Measurements from ENCODE around the gene PLEKHG4. TPM values are rescaled to one million over a fixed set of nuclear protein-coding genes. Genes with fewer than 3 reads are reported as not detected.

The PLEKHG4 gene
- polyA plus RNA-seq, 1 of the 3 experiments (the other 2 are of a cell fraction), result 65.5 TPM

GRCh38 chr16:67249178-67250044 is 29.9 kb upstream of the PLEKHG4 start:
- WGBS (ENCODE audit: low lambda C conversion rate), result 58% methylated on average over 12 of the region's 22 CpGs
- H2AFZ ChIP-seq (ENCODE audit: low read depth), result peak overlapping the region; percentile 85
- POLR2A ChIA-PET, result interaction anchor here (0.7 to 4.0 kb wide), 4 partner anchors 11 to 77 kb away, joined by 4 to 14 read pairs (median 4); partner anchors contain the start of genes KCTD19, LRRC36 and TMEM208

More at GRCh38 chr16:67249178-67250044, 29.9 kb upstream of the PLEKHG4 start:
- Histone ChIP-seq H4K20me1 (ENCODE audit: insufficient read depth) (no peaks in the 10 kb centered on the region), H3K4me1 (ENCODE audit: control insufficient read depth in 1 of 2, insufficient read depth in 2 of 2, low read depth in 1 of 2, low read length in 1 of 2) (peaks cover 29 to 39% of the 10 kb centered on the region in 2 experiments), H3K9me2 (no peaks in the 10 kb centered on the region), H3K4me3 (ENCODE audit: low read depth in 2 of 2, low read length in 1 of 2) (peak overlapping the region; percentile 92 to 95), H3K9ac (peak overlapping the region; percentile 88; the same call in 1 of the 2 replicates), H3K4me2 (peak overlapping the region; percentile 98), H3K27ac (ENCODE audit: low read depth in 2 of 2, low read length in 1 of 2) (peak overlapping the region in 1 of 2 experiments; percentile 69; a peak in 1 of 4 replicates), H3K9me3 (no peaks in the 10 kb centered on the region), H3K27me3 (ENCODE audit: insufficient read depth) (no peaks in the 10 kb centered on the region), H3K79me2 (ENCODE audit: insufficient read depth) (peaks cover 25% of the 10 kb centered on the region), H3K36me3 (replicated peaks in 1 of 2; ENCODE audit: control insufficient read depth in 1 of 2, insufficient read depth in 2 of 2, low read length in 1 of 2) (no peaks in the 10 kb centered on the region), H3F3A (replicated peaks; ENCODE audit: insufficient read depth) (peaks cover 34% of the 10 kb centered on the region)
- no peak for DNase-seq
- CTCF ChIA-PET, result interaction anchor here (1.0 to 4.5 kb wide), 11 partner anchors 8 to 232 kb away, joined by 3 to 21 read pairs (median 4); partner anchors contain the start of genes ATP6V0D1, KCTD19, LRRC36 and NOL3
- no peak for TF ChIP-seq PBX3 (IDR thresholded peaks at IDR 0.05)
- no peak for TF ChIP-seq SIN3A (IDR thresholded peaks at IDR 0.05; ENCODE audit: borderline replicate concordance, low read depth, low read length)
- no peak for TF ChIP-seq RFX5 (IDR thresholded peaks at IDR 0.05; ENCODE audit: low read length)
- TF ChIP-seq JUND (IDR thresholded peaks at IDR 0.05), result no peak
- no peak for TF ChIP-seq EP300 (IDR thresholded peaks at IDR 0.05; ENCODE audit: borderline replicate concordance in 1 of 2, low read depth in 1 of 2, low read length in 1 of 2)
- TF ChIP-seq ZBTB33 (IDR thresholded peaks at IDR 0.05; ENCODE audit: borderline replicate concordance, low read depth), result no peak
- TF ChIP-seq REST (IDR thresholded peaks at IDR 0.05; ENCODE audit: low read depth, low read length), result no peak
- no peak for TF ChIP-seq USF1 (IDR thresholded peaks at IDR 0.05; ENCODE audit: borderline replicate concordance, low read depth)
- TF ChIP-seq POLR2AphosphoS5 (IDR thresholded peaks at IDR 0.05; ENCODE audit: low read depth, low read length), result no peak
- TF ChIP-seq EZH2phosphoT487 (IDR thresholded peaks at IDR 0.05; ENCODE audit: borderline replicate concordance, low read depth), result no peak
- no peak for TF ChIP-seq RCOR1 (IDR thresholded peaks at IDR 0.05; ENCODE audit: low read length)
- TF ChIP-seq FOXM1 (IDR thresholded peaks at IDR 0.05; ENCODE audit: low read depth), result no peak
- TF ChIP-seq RAD21 (IDR thresholded peaks at IDR 0.05; ENCODE audit: low read length), result no peak
- no peak for TF ChIP-seq MAX (IDR thresholded peaks at IDR 0.05; ENCODE audit: low read depth)
- TF ChIP-seq TEAD4 (IDR thresholded peaks at IDR 0.05; ENCODE audit: borderline replicate concordance, insufficient read depth), result no peak
- no peak for TF ChIP-seq CHD2 (IDR thresholded peaks at IDR 0.05; ENCODE audit: low read length, partially characterized antibody)
- TF ChIP-seq CTCF (IDR thresholded peaks at IDR 0.05), result no peak
- TF ChIP-seq NFIC (IDR thresholded peaks at IDR 0.05; ENCODE audit: borderline replicate concordance), result no peak
- TF ChIP-seq NRF1 (IDR thresholded peaks at IDR 0.05; ENCODE audit: low read depth, low read length), result no peak

All from SK-N-SH (cell line).